HCT116 (cell line): Measurements from ENCODE around the gene ACVR1. TPM values are rescaled to one million over a fixed set of nuclear protein-coding genes. Genes with fewer than 3 reads are reported as not detected.

Experiments
- ATAC-seq: fragments of 200-7000 bp; cut with Tn5 transposase; 2 replicates; pipeline ENCODE4 v1.9.1; 2020; ENCODE audit warnings: mild to moderate bottlenecking, moderate library complexity
- BruUV-seq: library from RNA; stranded (reverse); fragments of 400-500 nt; replicated peaks from 2 replicates; lab custom pipeline; 2021; lab: Mats Ljungman, UMichigan
- CTCF ChIA-PET: fragments of 300-600 bp; sonication (Branson Sonifier 250); formaldehyde crosslinking; loops from one replicate; lab custom pipeline; 2021; ENCODE audit warnings: antibody characterized with exemption; lab: Charles Lee
- POLR2A ChIA-PET: fragments of 300-600, 350-600 bp; sonication (Branson Sonifier 250); formaldehyde crosslinking; loops from one replicate; lab custom pipeline; 2021; ENCODE audit warnings: antibody characterized with exemption; lab: Charles Lee
- RAD21 ChIA-PET, 2 experiments: fragments of 300-600 bp; sonication (Branson Sonifier 250); formaldehyde crosslinking; loops; one replicate each; lab custom pipeline; 2023; ENCODE audit warnings: low total read pairs in 2 of 2; ENCODE audit not compliant: uncharacterized antibody in 2 of 2, unreplicated experiment in 2 of 2, low non-redundant PET in 1 of 2; lab: Charles Lee
- DNase-seq: peaks from one replicate; pipeline ENCODE4 v3.0.0-alpha.2; 2010; ENCODE audit warnings: low read depth, low spot score
- H2AFZ ChIP-seq: fragments of 200-600 bp; shearing (Covaris generic), sonication (generic); 2 replicates; pipeline ENCODE4 v1.6.1; 2017; ENCODE audit warnings: low read depth, mixed run types, mixed read lengths, antibody characterized with exemption, low read length; ENCODE audit not compliant: poor library complexity, severe bottlenecking
- H3K27ac ChIP-seq: 2 replicates; pipeline ENCODE4 v1.5.1; 2012; ENCODE audit warnings: low read depth, low read length
- H3K27me3 ChIP-seq: fragments of 200-600 bp; sonication (generic); 2 replicates; pipeline ENCODE4 v1.6.1; 2016; ENCODE audit warnings: mixed run types, low read length, mixed read lengths; ENCODE audit not compliant: insufficient read depth
- H3K36me3 ChIP-seq, 2 experiments: fragments of 200-500 bp in 1 of 2; fragments of 200-600 bp in 1 of 2; sonication (Bioruptor generic) in 1 of 2; sonication (generic) in 1 of 2; 2 replicates each; pipeline versions ENCODE4 v1.5.1 to v1.6.1; 2014 to 2016; ENCODE audit warnings: low read length in 2 of 2, inconsistent platforms in 1 of 2, mixed read lengths in 1 of 2, mixed run types in 1 of 2; ENCODE audit not compliant: insufficient read depth in 2 of 2, control insufficient read depth in 1 of 2
- H3K4me1 ChIP-seq, 2 experiments: fragments of 200-600 bp in 1 of 2; sonication (generic) in 1 of 2; 2 replicates each; pipeline versions ENCODE4 v1.5.1 to v1.6.1; 2012 to 2017; ENCODE audit warnings: low read length in 2 of 2, inconsistent platforms in 1 of 2, mild to moderate bottlenecking in 1 of 2, mixed read lengths in 1 of 2, mixed run types in 1 of 2, moderate library complexity in 1 of 2; ENCODE audit not compliant: insufficient read depth in 2 of 2, control insufficient read depth in 1 of 2
- H3K4me2 ChIP-seq: fragments of 200-600 bp; sonication (generic); 2 replicates; pipeline ENCODE4 v1.6.1; 2017; ENCODE audit warnings: mixed run types, low read length, mixed read lengths
- H3K4me3 ChIP-seq, 2 experiments: fragments of 200-600 bp in 1 of 2; sonication (generic) in 1 of 2; replicated peaks in 1 of 2; 2 replicates each; pipeline ENCODE4 v1.5.1; 2011 to 2016; ENCODE audit warnings: low read length in 2 of 2, control low read depth in 1 of 2, low read depth in 1 of 2, mild to moderate bottlenecking in 1 of 2, mixed read lengths in 1 of 2, mixed run types in 1 of 2
- H3K79me2 ChIP-seq: fragments of 200-600 bp; sonication (generic); 2 replicates; pipeline ENCODE4 v1.6.1; 2017; ENCODE audit warnings: mild to moderate bottlenecking, mixed run types, low read length, moderate library complexity, mixed read lengths; ENCODE audit not compliant: insufficient read depth
- H3K9ac ChIP-seq: fragments of 200-600 bp; sonication (generic); 2 replicates; pipeline ENCODE4 v1.6.1; 2016; ENCODE audit warnings: low read length, mixed read lengths
- H3K9me2 ChIP-seq: fragments of 200-600 bp; sonication (generic), shearing (Covaris generic); 2 replicates; pipeline ENCODE4 v1.6.1; 2017; ENCODE audit warnings: mixed run types, mild to moderate bottlenecking, moderate library complexity; ENCODE audit not compliant: insufficient read depth
- H3K9me3 ChIP-seq, 2 experiments: fragments of 200-500 bp in 1 of 2; fragments of 200-600 bp in 1 of 2; sonication (Bioruptor generic) in 1 of 2; sonication (generic) in 1 of 2; 2 replicates each; pipeline ENCODE4 v1.6.1; 2014 to 2017; ENCODE audit warnings: low read length in 2 of 2, mixed read lengths in 2 of 2, inconsistent platforms in 1 of 2, low read depth in 1 of 2, mild to moderate bottlenecking in 1 of 2, mixed run types in 1 of 2, moderate library complexity in 1 of 2; ENCODE audit not compliant: control insufficient read depth in 1 of 2, insufficient read depth in 1 of 2
- H4K20me1 ChIP-seq: fragments of 200-600 bp; sonication (generic), shearing (Covaris generic); 2 replicates; pipeline ENCODE4 v1.6.1; 2017; ENCODE audit warnings: mixed run types, mild to moderate bottlenecking, moderate library complexity; ENCODE audit not compliant: insufficient read depth
- CBX3 ChIP-seq: IDR thresholded peaks from 2 replicates; pipeline ENCODE4 v1.6.1; 2012; ENCODE audit warnings: low read depth
- CEBPB ChIP-seq: IDR thresholded peaks from 2 replicates; pipeline ENCODE4 v1.6.1; 2012; ENCODE audit warnings: low read depth
- EGR1 ChIP-seq: IDR thresholded peaks from 2 replicates; pipeline ENCODE4 v1.6.1; 2012; ENCODE audit warnings: low read depth
- EZH2phosphoT487 ChIP-seq: fragments of 200-600 bp; IDR thresholded peaks from 2 replicates; pipeline ENCODE4 v1.6.1; 2018; ENCODE audit warnings: antibody characterized with exemption, borderline replicate concordance
- FOSL1 ChIP-seq: IDR thresholded peaks from 2 replicates; pipeline ENCODE4 v1.6.1; 2012; ENCODE audit warnings: low read depth
- JUND ChIP-seq: IDR thresholded peaks from 2 replicates; pipeline ENCODE4 v1.6.1; 2012
- POLR2A ChIP-seq: IDR thresholded peaks from 2 replicates; pipeline ENCODE4 v1.7.0; 2011; ENCODE audit warnings: borderline replicate concordance; ENCODE audit not compliant: insufficient read depth, insufficient read length; ENCODE audit errors: extremely low read depth
- POLR2AphosphoS5 ChIP-seq: IDR thresholded peaks from 2 replicates; pipeline ENCODE4 v1.6.1; 2011; ENCODE audit warnings: mild to moderate bottlenecking, low read depth, low read length, moderate library complexity
- RAD21 ChIP-seq: IDR thresholded peaks from 2 replicates; pipeline ENCODE4 v1.6.1; 2012; ENCODE audit warnings: low read depth, mild to moderate bottlenecking
- SIN3A ChIP-seq: IDR thresholded peaks from 2 replicates; pipeline ENCODE4 v1.6.1; 2012; ENCODE audit warnings: low read depth
- SP1 ChIP-seq: IDR thresholded peaks from 2 replicates; pipeline ENCODE4 v1.6.1; 2012; ENCODE audit warnings: low read depth
- TCF7L2 ChIP-seq: IDR thresholded peaks from 2 replicates; pipeline ENCODE4 v1.7.0; 2011; ENCODE audit warnings: borderline replicate concordance, inconsistent platforms; ENCODE audit not compliant: insufficient read depth, insufficient read length; ENCODE audit errors: extremely low read depth
- ZFX ChIP-seq: fragments of 450-650 bp; IDR thresholded peaks from 2 replicates; pipeline ENCODE4 v1.6.1; 2017
- ZNF274 ChIP-seq: fragments of 200-500 bp; sonication (Bioruptor generic); IDR thresholded peaks from 2 replicates; pipeline ENCODE4 v1.6.1; 2014; ENCODE audit warnings: mild to moderate bottlenecking, low read depth, low read length, inconsistent platforms
- intact Hi-C: fragments of 100-400 bp; cut with micrococcal nuclease; formaldehyde crosslinking; loops from 2 replicates; pipeline ENCODE4 v1.10.0; 2022
- total RNA-seq: library from RNA; stranded (reverse); gene quantifications from one replicate; pipeline ENCODE4 v1.2.1, GENCODE V29; 2021; ENCODE audit not compliant: unreplicated experiment
- TF ChIP-seq, protein P1 (sequence below): IDR thresholded peaks from 2 replicates; pipeline ENCODE4 v1.6.1; 2012
- TF ChIP-seq, protein P2 (sequence below): IDR thresholded peaks from 2 replicates; pipeline ENCODE4 v1.6.1; 2012; ENCODE audit warnings: low read depth

The ACVR1 gene
- total RNA-seq, 1 experiment from 2014 or later = 16.9 TPM

DNA sequence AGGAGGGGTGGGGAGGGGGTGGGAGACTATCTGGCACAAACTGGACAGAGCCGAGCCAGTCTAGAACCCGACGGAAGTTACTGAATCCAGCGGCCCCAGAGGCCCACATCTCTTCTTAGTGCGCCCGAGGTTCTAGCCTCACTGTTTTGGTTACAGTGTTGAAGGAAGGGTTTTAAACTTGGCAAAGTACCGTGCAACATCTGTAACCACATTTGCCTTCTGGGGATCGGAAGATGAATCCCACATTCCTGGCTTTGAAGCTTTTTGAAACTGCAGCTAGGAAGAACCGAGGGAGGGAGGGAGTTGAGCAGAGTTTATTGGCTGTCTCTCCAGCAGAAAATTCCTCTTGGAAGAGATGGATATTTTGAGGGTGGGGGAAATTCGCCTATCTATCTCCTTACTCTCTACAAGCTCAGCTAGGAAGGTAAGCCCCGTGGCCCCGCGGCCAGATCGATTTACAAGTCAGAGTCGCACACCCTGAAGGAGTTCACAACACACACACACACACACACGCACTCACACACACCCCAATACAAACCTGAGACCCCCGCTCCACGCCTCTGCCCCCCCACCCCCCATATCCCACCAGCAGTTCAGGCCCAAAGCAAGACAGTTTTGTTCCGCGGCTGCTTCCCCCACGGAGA, 1.0 kb downstream of the ACVR1 start:
- BruUV-seq = TSS peak; percentile 53
- TF ChIP-seq ZNF274 (no peak), JUND (no peak), ZFX (no peak), FOSL1 (no peak), CBX3 (no peak), POLR2A (no peak), EZH2phosphoT487 (no peak), CEBPB (no peak)
- TF ChIP-seq, protein P1, sequence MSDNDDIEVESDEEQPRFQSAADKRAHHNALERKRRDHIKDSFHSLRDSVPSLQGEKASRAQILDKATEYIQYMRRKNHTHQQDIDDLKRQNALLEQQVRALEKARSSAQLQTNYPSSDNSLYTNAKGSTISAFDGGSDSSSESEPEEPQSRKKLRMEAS = no peak
- TF ChIP-seq, all 23 proteins: peak for 0
- intact Hi-C loops = loop anchor here (5.0 kb wide), 1 partner anchor 98 kb away; no protein-coding TSS in a partner anchor
- Histone ChIP-seq H3K4me3 (peak overlapping the region; percentile 68 to 76), H3K27me3 (no peaks in the 10 kb centered on the region), H3K4me2 (peak overlapping the region; percentile 80), H3K36me3 (no peaks in the 10 kb centered on the region), H2AFZ (no peak overlapping the region), H3K27ac (peak overlapping the region; percentile 79; the same call in 1 of the 2 replicates), H3K79me2 (peaks cover 21% of the 10 kb centered on the region), H3K9ac (peak overlapping the region; percentile 67), H4K20me1 (no peaks in the 10 kb centered on the region), H3K9me2 (no peaks in the 10 kb centered on the region), H3K9me3 (no peaks in the 10 kb centered on the region), H3K4me1 (peaks cover 3 to 20% of the 10 kb centered on the region in 2 experiments; a peak in 3 of 4 replicates)
- no peak for DNase-seq
- POLR2A ChIA-PET = interaction anchor here (0.6 kb wide), 1 partner anchor 152 kb away, joined by 3 read pairs; no protein-coding TSS in a partner anchor
- RAD21 ChIA-PET = no interaction called here
- no peak for ATAC-seq
- CTCF ChIA-PET = no interaction called here

DNA sequence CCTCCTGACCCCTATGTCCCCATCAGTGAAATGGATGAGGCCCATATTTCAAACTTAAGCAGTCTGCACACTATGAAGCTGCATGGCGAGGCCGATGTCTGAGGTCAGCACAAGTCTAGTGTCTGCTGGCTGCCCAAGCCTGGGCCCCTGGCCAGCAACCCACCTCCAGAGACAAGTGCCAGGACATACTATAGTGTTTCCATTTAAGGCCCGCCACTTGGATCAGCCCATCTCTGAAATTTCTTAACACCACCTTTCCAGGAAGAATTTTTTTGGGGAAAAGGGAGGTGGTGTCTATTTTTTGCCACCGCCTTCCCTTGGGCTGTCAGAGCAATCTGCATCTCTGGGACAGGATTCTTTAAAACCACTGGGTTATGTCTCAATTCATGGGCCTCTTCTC, 1.8 kb downstream of the ACVR1 start:
- no peak for ATAC-seq
- no peaks in the 10 kb centered on the region for H3K36me3 ChIP-seq
- H3K4me1 ChIP-seq = peaks cover 3 to 20% of the 10 kb centered on the region in 2 experiments; a peak in 3 of 4 replicates
- DNase-seq = no peak
- H3K27ac ChIP-seq = no peak overlapping the region
- H3K27me3 ChIP-seq = no peaks in the 10 kb centered on the region
- RAD21 ChIA-PET = no interaction called here
- no peaks in the 10 kb centered on the region for H4K20me1 ChIP-seq
- H3K9me3 ChIP-seq = no peaks in the 10 kb centered on the region
- POLR2A ChIA-PET = interaction anchor here (0.6 kb wide), 1 partner anchor 153 kb away, joined by 3 read pairs; no protein-coding TSS in a partner anchor
- CTCF ChIA-PET = no interaction called here
- H3K9ac ChIP-seq = no peak overlapping the region
- no peaks in the 10 kb centered on the region for H3K9me2 ChIP-seq
- H3K4me3 ChIP-seq = peak overlapping the region in 1 of 2 experiments; percentile 76; a peak in 1 of 4 replicates
- peaks cover 21% of the 10 kb centered on the region for H3K79me2 ChIP-seq
- no peak overlapping the region for H2AFZ ChIP-seq
- BruUV-seq = no TSS peak
- intact Hi-C loops = no loop called here
- peak overlapping the region; percentile 80 for H3K4me2 ChIP-seq
- TF ChIP-seq SIN3A (no peak), ZNF274 (no peak), SP1 (no peak), POLR2AphosphoS5 (no peak), CEBPB (no peak), TCF7L2 (no peak), EGR1 (no peak), RAD21 (no peak)
- TF ChIP-seq, protein P2, sequence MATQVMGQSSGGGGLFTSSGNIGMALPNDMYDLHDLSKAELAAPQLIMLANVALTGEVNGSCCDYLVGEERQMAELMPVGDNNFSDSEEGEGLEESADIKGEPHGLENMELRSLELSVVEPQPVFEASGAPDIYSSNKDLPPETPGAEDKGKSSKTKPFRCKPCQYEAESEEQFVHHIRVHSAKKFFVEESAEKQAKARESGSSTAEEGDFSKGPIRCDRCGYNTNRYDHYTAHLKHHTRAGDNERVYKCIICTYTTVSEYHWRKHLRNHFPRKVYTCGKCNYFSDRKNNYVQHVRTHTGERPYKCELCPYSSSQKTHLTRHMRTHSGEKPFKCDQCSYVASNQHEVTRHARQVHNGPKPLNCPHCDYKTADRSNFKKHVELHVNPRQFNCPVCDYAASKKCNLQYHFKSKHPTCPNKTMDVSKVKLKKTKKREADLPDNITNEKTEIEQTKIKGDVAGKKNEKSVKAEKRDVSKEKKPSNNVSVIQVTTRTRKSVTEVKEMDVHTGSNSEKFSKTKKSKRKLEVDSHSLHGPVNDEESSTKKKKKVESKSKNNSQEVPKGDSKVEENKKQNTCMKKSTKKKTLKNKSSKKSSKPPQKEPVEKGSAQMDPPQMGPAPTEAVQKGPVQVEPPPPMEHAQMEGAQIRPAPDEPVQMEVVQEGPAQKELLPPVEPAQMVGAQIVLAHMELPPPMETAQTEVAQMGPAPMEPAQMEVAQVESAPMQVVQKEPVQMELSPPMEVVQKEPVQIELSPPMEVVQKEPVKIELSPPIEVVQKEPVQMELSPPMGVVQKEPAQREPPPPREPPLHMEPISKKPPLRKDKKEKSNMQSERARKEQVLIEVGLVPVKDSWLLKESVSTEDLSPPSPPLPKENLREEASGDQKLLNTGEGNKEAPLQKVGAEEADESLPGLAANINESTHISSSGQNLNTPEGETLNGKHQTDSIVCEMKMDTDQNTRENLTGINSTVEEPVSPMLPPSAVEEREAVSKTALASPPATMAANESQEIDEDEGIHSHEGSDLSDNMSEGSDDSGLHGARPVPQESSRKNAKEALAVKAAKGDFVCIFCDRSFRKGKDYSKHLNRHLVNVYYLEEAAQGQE = no peak
